GM18873 (cell line): ENCODE data around the gene ATP8A1.

Experiments
- ATAC-seq: cut with Tn5 transposase; IDR thresholded peaks from one replicate; pipeline ENCODE4 v1.9.1; 2021; ENCODE audit warnings: mild to moderate bottlenecking, moderate library complexity, moderate number of reproducible peaks; ENCODE audit not compliant: unreplicated experiment, low FRiP score

ATP8A1 gene

GRCh38 chr4:42436928-42437565, 219.9 kb downstream of the ATP8A1 start:
- no peak for ATAC-seq

- ATAC-seq, result no peak
Measured at GRCh38 chr4:42428036-42428435, 228.9 kb downstream of the ATP8A1 start.

GRCh38 chr4:42425146-42426065, 231.5 kb downstream of the ATP8A1 start:
- ATAC-seq, result no peak

- no peak for ATAC-seq
Measured at GRCh38 chr4:42420140-42420539, 236.8 kb downstream of the ATP8A1 start.

GRCh38 chr4:42417550-42417949, 239.4 kb downstream of the ATP8A1 start:
- ATAC-seq, result no peak

- no peak for ATAC-seq
Measured at GRCh38 chr4:42416017-42416416, 240.9 kb downstream of the ATP8A1 start.

GRCh38 chr4:42415281-42415680, 241.6 kb downstream of the ATP8A1 start:
- ATAC-seq, result no peak

GRCh38 chr4:42412251-42412650, 244.7 kb downstream of the ATP8A1 start:
- no peak for ATAC-seq

- ATAC-seq, result no peak
Measured at GRCh38 chr4:42411803-42412202, 245.1 kb downstream of the ATP8A1 start.

- no peak for ATAC-seq
Measured at GRCh38 chr4:42410446-42410845, 246.5 kb downstream of the ATP8A1 start.

GRCh38 chr4:42404001-42404400, 252.9 kb downstream of the ATP8A1 start:
- ATAC-seq, result no peak

GRCh38 chr4:42401171-42401570, 255.7 kb downstream of the ATP8A1 start:
- ATAC-seq, result no peak

- ATAC-seq, result no peak
Measured at GRCh38 chr4:42399393-42399792, 257.5 kb downstream of the ATP8A1 start.

GRCh38 chr4:42398871-42399331, 258.0 kb downstream of the ATP8A1 start:
- no peak for ATAC-seq

GRCh38 chr4:42398171-42398870, 258.6 kb downstream of the ATP8A1 start:
- no peak for ATAC-seq

- no peak for ATAC-seq
Measured at GRCh38 chr4:42397635-42398170, 259.2 kb downstream of the ATP8A1 start.

- ATAC-seq, result no peak
Measured at GRCh38 chr4:42396752-42397634, 259.9 kb downstream of the ATP8A1 start, which contains the start of gene SHISA3. Gene SHISA3 (plus strand): TSS chr4:42397488. CDS start chr4:42398057, 569 bp downstream.

- no peak for ATAC-seq
Measured at GRCh38 chr4:42396361-42396751, 260.5 kb downstream of the ATP8A1 start.

GRCh38 chr4:42395595-42395994, 261.3 kb downstream of the ATP8A1 start:
- no peak for ATAC-seq

GRCh38 chr4:42392436-42392835, 264.5 kb downstream of the ATP8A1 start:
- ATAC-seq, result no peak
